ENCODE results near the gene VAV2. TPM values are rescaled to one million over a fixed set of nuclear protein-coding genes. Genes with fewer than 3 reads are reported as not detected.

The VAV2 gene
- total and polyA plus RNA-seq, 2 of the 4 experiments (the other 2 are of a cell fraction) = 10.8 to 13.4 TPM

GRCh38 chr9:133973111-133973790 is 18.9 kb downstream of the VAV2 start:
- Histone ChIP-seq H3K4ac (ENCODE audit: low read depth, low read length) (no peak overlapping the region), H3K23ac (ENCODE audit: low read depth, low read length) (no peak overlapping the region), H3K18ac (ENCODE audit: low read depth, low read length) (no peak overlapping the region), H3K27me3 (ENCODE audit: control insufficient read depth, insufficient read depth, low read length) (no peaks in the 10 kb centered on the region), H3K4me2 (ENCODE audit: low read depth, low read length) (no peak overlapping the region), H3K4me3 (ENCODE audit: insufficient read depth, low read depth, low read length) (no peak overlapping the region), H4K20me1 (ENCODE audit: insufficient read depth, low read length) (peaks cover 100% of the 10 kb centered on the region), H4K91ac (ENCODE audit: insufficient read depth, low read depth, low read length) (no peak overlapping the region), H3K9ac (ENCODE audit: low read depth, low read length) (no peak overlapping the region), H2BK15ac (ENCODE audit: low read depth, low read length) (no peak overlapping the region), H2BK20ac (ENCODE audit: low read depth, low read length) (no peak overlapping the region), H4K8ac (ENCODE audit: low read depth in 2 of 2, low read length in 2 of 2) (no peak overlapping the region), H3K9me1 (ENCODE audit: insufficient read depth, low read length) (peaks cover 25% of the 10 kb centered on the region), H3K14ac (replicated peaks; ENCODE audit: low read depth, low read length) (no peak overlapping the region), H3K4me1 (ENCODE audit: control insufficient read depth, insufficient read depth, low read length) (peaks cover 3% of the 10 kb centered on the region; the same call in 1 of the 2 replicates), H4K5ac (ENCODE audit: low read depth, low read length) (no peak overlapping the region), H2AFZ (replicated peaks; ENCODE audit: low read length, poor library complexity) (no peak overlapping the region), H2BK120ac (ENCODE audit: low read depth, low read length) (no peak overlapping the region), H3K79me1 (ENCODE audit: low read depth in 1 of 2, low read length in 2 of 2) (peaks cover 28 to 99% of the 10 kb centered on the region in 2 experiments), H3K56ac (ENCODE audit: extremely low read depth, insufficient read depth, low read length) (no peak overlapping the region), H3K36me3 (ENCODE audit: control insufficient read depth, insufficient read depth, low read length) (no peaks in the 10 kb centered on the region), H2AK5ac (ENCODE audit: low read depth, low read length) (no peak overlapping the region), H3K9me3 (ENCODE audit: control insufficient read depth, insufficient read depth, low read length) (no peaks in the 10 kb centered on the region), H2BK5ac (ENCODE audit: low read depth, low read length, poor library complexity, severe bottlenecking) (no peak overlapping the region), H2AK9ac (replicated peaks; ENCODE audit: low read depth, low read length, poor library complexity) (no peak overlapping the region), H3K27ac (ENCODE audit: insufficient read depth, low read length) (no peak overlapping the region)
- WGBS, 2 experiments (ENCODE audit: extremely low coverage in 2 of 2, insufficient read length in 1 of 2) = 95% methylated on average over 10 of the region's 24 CpGs; no CpG with 5 or more reads in 1 of the 2 experiments
- no TSS peak for BruUV-seq (replicated peaks)
- DNase-seq (no peak), ATAC-seq (ENCODE audit: low read depth) (no peak)
- ChIA-PET POLR2A (ENCODE audit: unreplicated experiment) (no interaction called here), CTCF (no interaction called here)
- in situ Hi-C loops (cut with MboI; ENCODE audit: low sequenced_read_pairs) = no loop called here
- no peak for TF ChIP-seq POLR2A (IDR thresholded peaks at IDR 0.05; ENCODE audit: low read depth, low read length)
- TF ChIP-seq MAFK (IDR thresholded peaks at IDR 0.05; ENCODE audit: low read depth, low read length) = no peak
- no peak for TF ChIP-seq SMC3 (IDR thresholded peaks at IDR 0.05; ENCODE audit: low read depth, low read length)
- TF ChIP-seq RAD21 (IDR thresholded peaks at IDR 0.05; ENCODE audit: low read length) = no peak
- TF ChIP-seq FOS (IDR thresholded peaks at IDR 0.05; ENCODE audit: low read depth, low read length) = no peak
- TF ChIP-seq BHLHE40 (IDR thresholded peaks at IDR 0.05; ENCODE audit: low read depth, low read length) = no peak
- no peak for TF ChIP-seq MAZ (IDR thresholded peaks at IDR 0.05; ENCODE audit: borderline replicate concordance, low read depth, low read length)
- dilution Hi-C loops (cut with HindIII; ENCODE audit: low sequenced_read_pairs, unreplicated experiment) = no loop called here
- intact Hi-C loops (cut with micrococcal nuclease) = no loop called here
